Measurements from ENCODE around the gene PIGU. TPM values are rescaled to one million over a fixed set of nuclear protein-coding genes. Genes with fewer than 3 reads are reported as not detected.

PIGU gene
- total and polyA plus RNA-seq, 2 of the 13 experiments (the other 11 are each of a cell fraction or from before 2014, with no cell fraction given), result 45.5 to 231 TPM

- no peak for TF ChIP-seq ZGPAT (CRISPR knock-in tag; IDR thresholded peaks at IDR 0.05)
- 0 out of 2 replicates have a peak, but pooled peaks have one; percentile 52 for TF ChIP-seq ZNF691 (CRISPR knock-in tag; IDR thresholded peaks at IDR 0.05; ENCODE audit: borderline replicate concordance, low read depth)
- TF ChIP-seq HOXA7 (CRISPR knock-in tag; IDR thresholded peaks at IDR 0.05), result no peak
- TF ChIP-seq YEATS2 (CRISPR knock-in tag; IDR thresholded peaks at IDR 0.05; ENCODE audit: borderline replicate concordance), result no peak
- no peak for TF ChIP-seq NFIB (CRISPR knock-in tag; IDR thresholded peaks at IDR 0.05; ENCODE audit: borderline replicate concordance)
- TF ChIP-seq SMARCE1 (IDR thresholded peaks at IDR 0.05; ENCODE audit: borderline replicate concordance), result no peak
- TF ChIP-seq SAFB2 (CRISPR knock-in tag; IDR thresholded peaks at IDR 0.05; ENCODE audit: borderline replicate concordance, low read depth), result no peak; the same call in 1 of the 2 replicates
- TF ChIP-seq NFE2L1 (CRISPR knock-in tag; IDR thresholded peaks at IDR 0.05; ENCODE audit: borderline replicate concordance), result no peak
- TF ChIP-seq SETDB1 (CRISPR knock-in tag; IDR thresholded peaks at IDR 0.05; ENCODE audit: borderline replicate concordance), result no peak
- TF ChIP-seq ZEB1 (IDR thresholded peaks at IDR 0.05; ENCODE audit: insufficient replicate concordance, low read depth), result no peak
- TF ChIP-seq ZNF644 (CRISPR knock-in tag; IDR thresholded peaks at IDR 0.05; ENCODE audit: low read depth), result no peak
- TF ChIP-seq SMC3 (IDR thresholded peaks at IDR 0.05; ENCODE audit: low read length), result no peak
- TF ChIP-seq ZNF703 (CRISPR knock-in tag; IDR thresholded peaks at IDR 0.05; ENCODE audit: borderline replicate concordance), result no peak
- TF ChIP-seq ZNF777 (CRISPR knock-in tag; IDR thresholded peaks at IDR 0.05), result 0 out of 2 replicates have a peak, but pooled peaks have one; percentile 6
- no peak for TF ChIP-seq ZNF619 (CRISPR knock-in tag; IDR thresholded peaks at IDR 0.05)
- TF ChIP-seq SUZ12 (IDR thresholded peaks at IDR 0.05; ENCODE audit: low read depth, low read length), result no peak
- no peak for TF ChIP-seq TMF1 (CRISPR knock-in tag; IDR thresholded peaks at IDR 0.05; ENCODE audit: low read depth)
- no peak for TF ChIP-seq SP5 (CRISPR knock-in tag; IDR thresholded peaks at IDR 0.05; ENCODE audit: borderline replicate concordance, low read depth)
- 0 out of 2 replicates have a peak, but pooled peaks have one; percentile 34 for TF ChIP-seq CAMTA2 (CRISPR knock-in tag; IDR thresholded peaks at IDR 0.05; ENCODE audit: borderline replicate concordance)
- no peak for TF ChIP-seq WIZ (CRISPR knock-in tag; IDR thresholded peaks at IDR 0.05)
- no peak for TF ChIP-seq ZNF660 (CRISPR knock-in tag; IDR thresholded peaks at IDR 0.05; ENCODE audit: borderline replicate concordance, low read depth)
- no peak for TF ChIP-seq SYNCRIP (IDR thresholded peaks at IDR 0.05; ENCODE audit: insufficient read depth, low read depth, low read length)
- TF ChIP-seq JARID2 (CRISPR knock-in tag; IDR thresholded peaks at IDR 0.05; ENCODE audit: insufficient replicate concordance), result no peak
- no peak for TF ChIP-seq RERE (CRISPR knock-in tag; IDR thresholded peaks at IDR 0.05; ENCODE audit: low read depth)
- no peak for TF ChIP-seq SNAPC2 (CRISPR knock-in tag; IDR thresholded peaks at IDR 0.05)
Observed at GRCh38 chr20:34703061-34703423, 26.1 kb upstream of the PIGU start (continued).
